Bronchial epithelial cell (primary cell): Measurements from ENCODE around the gene FLT3LG. TPM values are rescaled to one million over a fixed set of nuclear protein-coding genes. Genes with fewer than 3 reads are reported as not detected.
"Not testable (repeated sequence)": the region's sequence is repeated elsewhere in the genome, so short reads cannot be mapped to it uniquely, and the experiment has no call there.

Experiments used
- DNase-seq: peaks from one replicate; pipeline ENCODE4 v3.0.0-alpha.2; 2010; ENCODE audit warnings: low read depth
- FAIRE-seq: peaks from 2 replicates; lab custom pipeline; 2011; peaks lifted over from hg19 to GRCh38; lab: Jason Lieb, UNC
- H3K27me3 ChIP-seq: 2 replicates; pipeline ENCODE4 v1.5.1; 2011; ENCODE audit warnings: low read length; ENCODE audit not compliant: control insufficient read depth, insufficient read depth
- H3K36me3 ChIP-seq: 2 replicates; pipeline ENCODE4 v1.5.1; 2011; ENCODE audit warnings: low read length; ENCODE audit not compliant: control insufficient read depth, insufficient read depth
- H3K4me3 ChIP-seq: 2 replicates; pipeline ENCODE4 v1.5.1; 2011; ENCODE audit warnings: mild to moderate bottlenecking, low read depth, low read length, control low read depth
- total RNA-seq: library from RNA; depleted of rRNA; stranded (reverse); fragments of >200 nt; gene quantifications from 2 replicates; pipeline ENCODE4 v1.2.1, GENCODE V29; 2014
- TF ChIP-seq, protein P1 (sequence below): IDR thresholded peaks from 2 replicates; pipeline ENCODE4 v1.5.1; 2011; ENCODE audit warnings: mild to moderate bottlenecking, moderate library complexity, low read length, control low read depth, inconsistent platforms; ENCODE audit not compliant: insufficient read depth, severe bottlenecking

Gene FLT3LG
- total RNA-seq, 1 donor from 2014 or later, result not detected

DNA sequence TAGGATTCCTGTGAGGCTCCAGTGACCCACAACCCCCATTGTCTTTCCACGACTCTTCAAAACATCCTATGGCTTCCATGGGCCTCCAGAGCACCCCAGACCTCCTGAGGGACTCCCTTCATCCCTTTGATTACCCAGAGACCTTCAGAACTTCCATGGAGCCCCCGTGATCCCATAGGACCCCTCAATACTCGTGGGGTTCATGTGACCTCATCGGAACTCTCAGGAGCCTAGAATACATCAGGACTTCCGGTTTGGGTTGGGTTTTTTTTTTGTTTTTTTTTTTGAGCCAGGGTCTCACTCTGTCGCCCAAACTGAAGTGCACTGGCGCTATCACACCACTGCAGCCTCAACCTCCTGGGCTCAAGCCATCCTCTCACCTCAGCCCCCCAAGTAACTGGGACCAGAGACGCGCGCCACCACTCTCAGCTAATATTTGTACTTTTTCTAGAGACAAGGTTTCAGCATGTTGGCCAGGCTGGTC lies 20.2 kb upstream of the FLT3LG start:
- H3K36me3 ChIP-seq, result no peaks in the 10 kb centered on the region
- H3K4me3 ChIP-seq, result peak overlapping the region; percentile 74
- TF ChIP-seq, protein P1, sequence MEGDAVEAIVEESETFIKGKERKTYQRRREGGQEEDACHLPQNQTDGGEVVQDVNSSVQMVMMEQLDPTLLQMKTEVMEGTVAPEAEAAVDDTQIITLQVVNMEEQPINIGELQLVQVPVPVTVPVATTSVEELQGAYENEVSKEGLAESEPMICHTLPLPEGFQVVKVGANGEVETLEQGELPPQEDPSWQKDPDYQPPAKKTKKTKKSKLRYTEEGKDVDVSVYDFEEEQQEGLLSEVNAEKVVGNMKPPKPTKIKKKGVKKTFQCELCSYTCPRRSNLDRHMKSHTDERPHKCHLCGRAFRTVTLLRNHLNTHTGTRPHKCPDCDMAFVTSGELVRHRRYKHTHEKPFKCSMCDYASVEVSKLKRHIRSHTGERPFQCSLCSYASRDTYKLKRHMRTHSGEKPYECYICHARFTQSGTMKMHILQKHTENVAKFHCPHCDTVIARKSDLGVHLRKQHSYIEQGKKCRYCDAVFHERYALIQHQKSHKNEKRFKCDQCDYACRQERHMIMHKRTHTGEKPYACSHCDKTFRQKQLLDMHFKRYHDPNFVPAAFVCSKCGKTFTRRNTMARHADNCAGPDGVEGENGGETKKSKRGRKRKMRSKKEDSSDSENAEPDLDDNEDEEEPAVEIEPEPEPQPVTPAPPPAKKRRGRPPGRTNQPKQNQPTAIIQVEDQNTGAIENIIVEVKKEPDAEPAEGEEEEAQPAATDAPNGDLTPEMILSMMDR, result no peak
- H3K27me3 ChIP-seq, result no peaks in the 10 kb centered on the region
- FAIRE-seq (no peak), DNase-seq (no peak)

GRCh38 chr19:49455773-49456172 lies 18.2 kb upstream of the FLT3LG start:
- FAIRE-seq, result no peak
- Histone ChIP-seq H3K36me3 (no peaks in the 10 kb centered on the region), H3K4me3 (no peak overlapping the region), H3K27me3 (no peaks in the 10 kb centered on the region)
- no peak for DNase-seq
- TF ChIP-seq, protein P1, result no peak

DNA sequence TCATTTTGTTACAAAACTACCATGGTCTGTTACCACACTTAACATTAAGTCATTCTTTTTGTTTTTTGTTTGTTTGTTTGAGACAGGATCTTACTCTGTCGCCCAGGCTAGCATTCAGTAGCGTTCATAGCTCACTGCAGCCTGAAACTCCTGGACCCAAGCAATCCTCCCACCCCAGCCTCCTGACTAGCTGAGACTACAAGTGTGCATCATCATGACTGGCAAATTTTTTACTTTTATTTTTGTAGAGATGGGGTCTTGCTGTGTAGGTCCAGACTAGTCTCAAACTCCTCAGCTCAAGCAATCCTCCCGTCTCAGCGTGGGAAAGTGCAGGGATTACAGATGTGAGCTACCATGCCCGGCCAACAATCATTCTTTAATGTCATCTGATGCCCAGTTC lies 17.7 kb upstream of the FLT3LG start:
- Histone ChIP-seq H3K4me3 (no peak overlapping the region), H3K27me3 (no peaks in the 10 kb centered on the region), H3K36me3 (no peaks in the 10 kb centered on the region)
- no peak for DNase-seq
- TF ChIP-seq, protein P1, result no peak
- FAIRE-seq, result no peak

GRCh38 chr19:49458567-49458903 lies 15.5 kb upstream of the FLT3LG start:
- TF ChIP-seq, protein P1, result no peak

DNA sequence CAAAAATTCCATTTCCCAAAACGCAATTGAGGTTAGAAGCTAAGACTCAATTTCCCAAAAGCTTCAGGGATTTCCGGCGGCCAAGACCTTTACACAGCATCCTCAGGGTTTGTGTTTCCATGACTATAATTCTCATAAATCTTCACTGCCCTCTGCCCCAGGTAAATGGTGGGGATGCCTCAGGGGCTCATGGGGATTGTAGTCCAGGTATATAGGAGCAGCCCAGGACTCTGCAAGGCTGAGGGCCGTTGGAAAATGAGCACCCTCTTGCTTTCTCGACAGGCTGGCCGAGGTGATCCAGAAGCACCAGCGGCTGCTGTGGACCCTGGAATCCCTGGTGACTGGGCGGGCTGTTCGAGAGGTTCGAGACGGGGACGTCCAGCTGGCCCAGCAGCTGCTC lies 14.6 kb upstream of the FLT3LG start:
- H3K36me3 ChIP-seq, result no peaks in the 10 kb centered on the region
- no peak overlapping the region for H3K4me3 ChIP-seq
- TF ChIP-seq, protein P1, result no peak
- no peaks in the 10 kb centered on the region for H3K27me3 ChIP-seq
- FAIRE-seq (no peak), DNase-seq (no peak)

More at GRCh38 chr19:49458567-49458903, 15.5 kb upstream of the FLT3LG start:
- FAIRE-seq, result no peak
- no peak for DNase-seq
- H3K27me3 ChIP-seq, result no peaks in the 10 kb centered on the region
- H3K4me3 ChIP-seq, result no peak overlapping the region
- H3K36me3 ChIP-seq, result no peaks in the 10 kb centered on the region

DNA sequence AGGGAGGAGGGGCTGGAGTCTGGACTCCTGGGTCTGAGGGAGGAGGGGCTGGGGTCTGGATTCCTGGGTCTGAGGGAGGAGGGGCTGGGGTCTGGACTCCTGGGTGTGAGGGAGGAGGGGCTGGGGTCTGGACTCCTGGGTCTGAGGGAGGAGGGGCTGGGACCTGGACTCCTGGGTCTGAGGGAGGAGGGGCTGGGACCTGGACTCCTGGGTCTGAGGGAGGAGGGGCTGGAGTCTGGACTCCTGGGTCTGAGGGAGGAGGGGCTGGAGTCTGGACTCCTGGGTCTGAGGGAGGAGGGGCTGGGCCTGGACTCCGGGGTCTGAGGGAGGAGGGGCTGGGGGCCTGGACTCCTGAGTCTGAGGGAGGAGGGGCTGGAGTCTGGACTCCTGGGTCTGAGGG lies 12.9 kb upstream of the FLT3LG start:
- DNase-seq, H3K27me3 ChIP-seq, H3K36me3 ChIP-seq, H3K4me3 ChIP-seq, FAIRE-seq: not testable (repeated sequence)
